ENCODE results near the gene ALK.

ALK gene

DNA sequence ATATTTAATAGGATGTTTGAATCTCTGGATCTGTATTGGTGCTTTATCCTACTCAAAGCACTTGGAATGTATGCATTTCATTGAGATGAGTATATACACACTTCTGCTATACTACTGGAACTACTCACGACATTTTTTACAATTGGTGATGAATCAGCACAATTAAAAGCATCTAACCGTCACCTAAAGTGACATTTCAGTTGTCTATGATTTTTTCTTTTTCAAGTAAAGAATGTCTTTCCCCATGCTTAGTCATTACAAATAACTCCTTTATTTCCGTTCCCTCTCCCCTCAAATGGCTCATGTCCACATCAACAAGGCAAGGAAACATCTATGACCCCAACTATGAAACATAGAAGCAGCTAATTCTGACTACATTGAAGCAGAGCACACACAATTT lies 728.9 kb downstream of the ALK start:
- DNase-seq (ENCODE audit: low read depth): peak; percentile 16
- no peak overlapping the region for H3K4me3 ChIP-seq (ENCODE audit: low read depth, low read length)

DNA sequence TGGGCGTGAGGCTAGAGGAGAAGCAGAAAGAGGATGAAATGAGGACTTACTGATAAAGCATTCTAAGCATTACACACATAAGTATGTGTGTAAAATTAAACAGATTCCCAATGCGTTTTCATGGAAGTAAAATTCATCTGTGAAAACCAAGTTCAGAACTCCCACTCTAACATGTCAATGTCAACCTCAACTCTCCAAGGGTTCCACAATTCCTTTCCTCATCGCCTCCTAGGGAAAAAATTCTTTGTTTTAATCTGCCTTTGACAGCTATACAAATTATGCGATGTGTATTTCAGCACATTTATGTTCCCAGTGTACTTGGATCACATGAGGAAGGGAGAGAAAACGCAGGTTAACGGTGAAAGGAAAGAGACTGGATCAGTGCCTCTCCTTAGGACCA lies 729.6 kb downstream of the ALK start:
- no peak overlapping the region for H3K4me3 ChIP-seq (ENCODE audit: low read depth, low read length)
- no peak for DNase-seq (ENCODE audit: low read depth)

DNA sequence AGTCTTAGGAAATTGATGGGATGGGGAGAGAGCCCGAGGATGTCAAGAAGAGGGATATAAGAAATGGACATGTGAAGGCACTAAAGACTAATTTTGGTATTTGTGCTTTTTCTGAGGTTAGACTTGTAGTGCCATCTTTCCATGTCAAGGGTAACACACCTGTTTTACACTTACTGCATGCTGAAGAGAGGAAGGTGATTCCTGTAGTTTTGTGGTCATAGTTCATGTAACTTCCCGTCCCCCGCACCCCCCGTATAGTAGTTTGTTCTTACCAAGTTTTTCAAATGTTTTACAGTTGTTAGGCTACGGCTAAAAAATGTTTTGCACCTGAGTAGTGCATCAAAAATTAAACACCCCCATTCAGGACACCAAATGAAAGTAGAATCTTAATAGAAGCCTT lies 732.3 kb downstream of the ALK start:
- H3K4me3 ChIP-seq (ENCODE audit: low read depth, low read length): no peak overlapping the region
- no peak for DNase-seq (ENCODE audit: low read depth)

DNA sequence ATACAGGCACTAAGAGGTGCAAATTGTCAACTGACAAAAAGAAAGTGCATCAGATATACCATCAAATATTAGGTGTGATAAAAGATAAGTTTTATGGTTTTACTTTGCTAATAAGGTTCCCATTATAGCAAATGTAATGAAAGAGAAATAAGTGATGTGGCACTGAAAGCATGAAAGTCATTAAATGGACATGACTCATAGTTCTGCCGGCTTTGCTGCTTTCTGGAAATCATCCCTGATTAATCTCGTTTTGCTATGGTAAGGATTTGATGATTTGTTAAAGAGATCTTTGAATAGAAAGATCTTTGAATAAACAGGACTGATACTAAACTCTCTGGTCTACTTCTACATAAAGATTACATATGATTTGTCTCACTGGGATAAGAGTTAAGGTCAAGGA lies 733.5 kb downstream of the ALK start:
- H3K4me3 ChIP-seq (ENCODE audit: low read depth, low read length): no peak overlapping the region
- DNase-seq (ENCODE audit: low read depth): no peak

DNA sequence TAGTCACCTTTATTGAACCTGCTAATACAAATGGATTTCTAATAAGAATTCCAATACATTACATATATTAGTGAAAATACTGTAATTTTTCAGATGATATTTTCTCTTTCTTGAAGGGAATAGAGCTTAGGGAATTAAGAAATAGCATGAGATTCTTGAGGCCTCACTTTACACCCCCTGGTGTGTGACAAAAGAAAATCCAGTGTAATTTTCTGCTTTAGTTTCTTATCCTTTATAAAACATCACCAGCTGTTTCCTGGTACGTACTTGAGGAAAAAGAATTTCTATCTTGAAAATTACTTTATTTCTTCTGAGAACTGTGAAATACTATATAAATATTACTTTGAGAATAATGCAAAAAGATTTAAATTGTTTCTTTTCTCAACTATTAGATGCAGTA lies 734.6 kb downstream of the ALK start:
- no peak overlapping the region for H3K4me3 ChIP-seq (ENCODE audit: low read depth, low read length)
- no peak for DNase-seq (ENCODE audit: low read depth)

DNA sequence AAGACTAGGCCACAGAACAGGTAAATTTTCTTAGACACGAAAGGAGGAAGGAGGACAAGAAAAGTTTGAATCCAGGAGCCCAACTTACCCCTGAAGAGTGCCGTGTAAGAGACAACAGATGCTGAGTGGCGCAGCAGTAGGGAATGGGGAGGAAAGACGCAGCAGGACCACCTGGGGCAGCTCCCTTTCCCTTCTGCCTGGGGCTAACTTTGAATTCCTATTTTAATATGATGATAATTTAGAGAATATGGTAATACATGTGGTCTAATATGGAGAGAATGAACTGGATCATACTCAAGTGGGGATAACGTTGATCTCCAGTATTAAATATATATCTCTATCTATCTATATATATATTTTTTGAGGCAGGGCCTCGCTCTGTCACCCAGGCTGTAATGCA lies 736.9 kb downstream of the ALK start:
- H3K4me3 ChIP-seq (ENCODE audit: low read depth, low read length): no peak overlapping the region
- no peak for DNase-seq (ENCODE audit: low read depth)

DNA sequence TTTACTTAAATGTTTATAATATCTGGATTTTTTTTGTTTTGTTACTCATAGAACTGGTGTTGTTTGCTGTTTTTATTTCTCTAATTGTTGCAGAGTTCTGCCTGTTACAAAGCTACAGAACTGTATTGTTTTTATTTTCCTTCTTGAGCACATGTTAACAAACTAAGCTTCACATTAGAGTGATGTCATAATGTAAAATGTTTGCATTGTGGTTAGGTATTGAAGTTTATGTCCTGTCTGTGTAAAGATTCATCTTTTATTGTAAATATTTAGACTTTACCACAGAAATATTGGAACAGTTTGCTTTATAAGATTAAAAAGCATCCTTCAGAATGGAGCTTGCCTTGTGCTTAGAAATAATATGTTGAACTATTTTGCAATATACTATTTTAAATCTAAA lies 738.5 kb downstream of the ALK start:
- no peak for DNase-seq (ENCODE audit: low read depth)
- H3K4me3 ChIP-seq (ENCODE audit: low read depth, low read length): no peak overlapping the region

DNA sequence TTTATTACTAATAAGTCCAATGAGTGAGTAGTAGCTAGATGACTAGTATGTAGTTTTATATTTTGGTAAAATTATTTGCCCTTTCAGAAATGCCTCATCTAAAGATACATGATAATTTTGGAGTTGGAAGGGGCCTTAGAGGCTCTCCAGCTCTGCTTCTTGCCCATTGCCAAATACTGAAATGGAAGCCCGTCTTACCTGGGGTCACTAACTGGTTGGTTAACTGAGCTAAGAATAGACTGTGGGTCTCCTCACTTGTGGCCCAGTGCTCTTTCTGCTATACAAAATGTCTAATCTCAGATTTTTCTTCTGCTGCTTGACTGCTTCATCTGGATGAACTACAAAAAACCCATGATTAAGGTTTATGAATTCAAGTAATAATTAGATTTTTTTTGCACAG lies 739.1 kb downstream of the ALK start:
- DNase-seq (ENCODE audit: low read depth): no peak

DNA sequence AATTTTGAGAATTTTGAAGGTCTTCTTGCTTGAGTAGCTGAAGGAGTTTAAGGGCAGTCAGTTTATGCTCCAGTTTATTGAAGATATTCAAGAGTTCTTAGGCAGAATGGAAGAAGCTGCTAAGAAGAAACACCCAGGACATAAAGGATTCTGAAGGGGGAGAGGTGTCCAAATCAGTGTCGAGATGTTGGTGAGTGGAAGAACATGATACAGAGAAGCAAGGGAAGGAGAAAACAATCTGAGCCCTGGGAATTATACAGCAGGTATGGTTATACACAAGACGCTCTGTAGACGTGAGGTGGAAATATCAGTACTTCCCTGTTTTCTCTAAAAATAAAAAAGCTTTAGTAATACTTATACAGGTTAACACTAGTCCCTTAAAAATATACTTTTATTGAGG lies 746.0 kb downstream of the ALK start:
- H3K4me3 ChIP-seq (ENCODE audit: low read depth, low read length): no peak overlapping the region
- no peak for DNase-seq (ENCODE audit: low read depth)

More for the DNA sequence above, 739.1 kb downstream of the ALK start:
- no peak overlapping the region for H3K4me3 ChIP-seq (ENCODE audit: low read depth, low read length)

DNA sequence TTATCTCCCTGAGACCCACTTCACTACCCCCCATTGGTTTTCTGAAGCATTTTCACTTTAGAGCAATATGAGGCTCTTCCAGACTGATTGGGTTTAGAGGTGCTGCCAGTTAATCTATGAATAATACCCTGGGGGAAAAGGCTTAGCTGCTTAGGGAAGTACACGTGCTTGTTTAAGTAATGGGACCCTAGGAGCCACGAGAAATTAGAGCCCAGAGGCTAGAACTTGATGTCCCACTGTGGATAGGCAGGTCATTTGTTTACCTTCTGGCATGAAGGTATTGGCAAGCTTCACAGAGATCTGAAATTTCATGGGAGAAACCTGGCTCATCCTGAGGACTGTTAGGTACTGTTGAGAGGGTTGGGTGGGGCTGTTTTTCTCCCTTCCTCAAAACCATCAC lies 746.4 kb downstream of the ALK start:
- no peak for DNase-seq (ENCODE audit: low read depth)
- no peak overlapping the region for H3K4me3 ChIP-seq (ENCODE audit: low read depth, low read length)

DNA sequence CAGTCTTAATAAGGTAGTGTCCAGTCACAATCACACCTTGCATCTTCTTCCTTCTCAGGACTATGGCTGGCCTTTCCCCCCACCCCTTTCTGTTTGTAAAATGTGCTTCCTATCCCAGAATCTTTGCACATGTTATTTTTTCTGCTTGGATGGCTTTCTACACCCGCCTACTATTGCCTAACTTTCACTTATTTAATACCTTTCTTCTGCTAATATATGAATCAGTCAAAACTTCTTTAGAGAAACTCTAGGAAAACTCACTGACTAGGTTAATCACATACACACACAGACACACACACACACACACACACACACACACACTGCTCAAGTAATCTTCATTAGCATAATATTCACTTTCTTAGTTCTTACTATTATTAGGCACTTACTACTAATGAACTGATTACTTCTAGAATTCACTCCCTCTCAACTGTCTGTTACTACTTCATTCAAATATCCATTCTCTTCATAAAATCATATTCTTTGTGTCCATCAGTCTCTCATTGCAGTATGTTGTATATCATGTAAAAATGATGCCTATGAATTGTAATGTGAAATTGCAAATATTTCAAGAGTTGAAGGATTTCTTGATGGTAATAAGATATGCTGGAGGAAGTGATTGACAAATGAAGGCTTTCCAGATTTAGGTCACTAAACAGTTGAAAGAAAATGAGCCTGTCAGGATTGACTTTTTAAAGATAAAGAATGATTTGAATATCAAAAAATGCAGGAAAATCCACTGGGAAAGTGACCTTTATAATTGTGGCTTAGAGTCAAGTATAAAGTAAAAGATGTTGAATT lies 754.9 kb downstream of the ALK start:
- H3K4me3 ChIP-seq (ENCODE audit: low read depth, low read length): no peak overlapping the region
- DNase-seq (ENCODE audit: low read depth): no peak

DNA sequence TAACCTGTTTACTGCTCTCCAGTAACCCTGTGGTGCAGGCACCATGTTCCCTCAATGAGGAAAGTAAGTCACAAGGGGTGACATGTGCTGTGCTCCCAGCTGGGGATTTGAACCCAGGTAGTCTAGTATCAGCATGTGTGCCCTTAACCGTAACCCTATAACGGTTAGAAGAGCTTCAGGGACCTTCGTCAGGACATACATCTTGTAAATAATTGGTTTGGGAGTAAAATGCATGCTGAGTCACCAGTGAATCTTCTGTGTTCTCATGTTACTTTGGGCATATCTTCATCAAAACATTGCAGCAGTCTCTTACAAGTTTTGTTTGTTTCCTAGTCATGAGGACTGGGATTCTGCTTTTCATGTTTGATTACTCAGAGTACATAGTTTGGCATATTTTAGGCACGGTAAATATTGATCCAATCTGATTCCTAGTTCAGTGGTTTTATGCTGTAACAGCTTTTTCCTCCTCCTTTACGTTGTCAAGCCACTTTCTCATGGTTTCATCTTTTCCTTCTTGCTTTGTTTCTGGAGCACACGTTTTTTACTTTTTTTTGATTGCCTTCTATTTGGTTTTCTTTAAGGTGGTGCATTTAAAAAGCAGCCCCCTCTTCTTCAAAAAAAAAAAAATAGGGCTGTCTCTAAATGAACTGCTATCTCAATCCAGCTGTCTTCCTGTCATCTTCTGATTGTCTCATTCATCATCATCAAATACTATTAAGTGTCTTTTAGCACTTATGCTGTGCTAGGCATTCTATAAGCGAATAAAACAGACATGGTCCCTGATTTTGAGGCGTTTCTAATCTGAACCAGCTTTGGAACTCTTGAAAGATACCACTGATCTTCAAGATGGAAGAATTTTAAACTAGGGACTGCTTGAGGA lies 755.8 kb downstream of the ALK start:
- H3K4me3 ChIP-seq (ENCODE audit: low read depth, low read length): no peak overlapping the region
- DNase-seq (ENCODE audit: low read depth): peak; percentile 62

DNA sequence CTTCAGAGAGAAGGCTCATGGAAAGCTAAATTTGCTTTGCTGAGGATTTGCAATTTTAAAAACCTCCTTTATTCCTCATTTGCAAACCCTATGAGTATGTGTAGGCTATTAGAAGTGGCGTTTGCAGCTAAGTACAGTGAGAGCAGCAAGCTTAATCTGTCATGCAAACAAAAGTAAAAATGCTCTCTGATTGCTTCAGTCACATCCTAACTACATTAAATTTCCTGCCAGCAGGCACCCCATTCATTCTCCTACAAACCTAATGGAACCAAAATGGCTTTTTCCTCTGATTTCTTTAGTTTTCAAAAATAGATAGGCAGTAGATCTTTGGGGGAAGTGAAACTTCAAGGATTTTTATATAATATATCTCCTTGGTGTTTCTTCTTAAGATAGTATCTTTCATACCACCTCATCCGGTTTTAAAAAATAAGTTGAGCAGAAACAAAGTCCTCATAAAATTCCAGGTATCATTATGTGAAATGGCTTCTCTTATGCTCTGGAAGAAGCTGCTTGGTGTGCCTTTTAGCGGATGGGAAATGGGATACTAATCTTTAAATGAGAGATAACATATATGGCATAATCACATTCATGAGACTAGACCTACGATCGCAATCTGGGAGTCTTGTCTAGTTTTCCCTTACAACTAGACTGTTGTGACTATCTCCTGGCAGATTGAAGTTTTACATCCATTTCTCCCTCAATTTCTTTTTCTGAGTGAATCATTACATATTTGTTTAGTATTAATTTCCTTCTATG lies 757.1 kb downstream of the ALK start:
- DNase-seq (ENCODE audit: low read depth): no peak
- no peak overlapping the region for H3K4me3 ChIP-seq (ENCODE audit: low read depth, low read length)

DNA sequence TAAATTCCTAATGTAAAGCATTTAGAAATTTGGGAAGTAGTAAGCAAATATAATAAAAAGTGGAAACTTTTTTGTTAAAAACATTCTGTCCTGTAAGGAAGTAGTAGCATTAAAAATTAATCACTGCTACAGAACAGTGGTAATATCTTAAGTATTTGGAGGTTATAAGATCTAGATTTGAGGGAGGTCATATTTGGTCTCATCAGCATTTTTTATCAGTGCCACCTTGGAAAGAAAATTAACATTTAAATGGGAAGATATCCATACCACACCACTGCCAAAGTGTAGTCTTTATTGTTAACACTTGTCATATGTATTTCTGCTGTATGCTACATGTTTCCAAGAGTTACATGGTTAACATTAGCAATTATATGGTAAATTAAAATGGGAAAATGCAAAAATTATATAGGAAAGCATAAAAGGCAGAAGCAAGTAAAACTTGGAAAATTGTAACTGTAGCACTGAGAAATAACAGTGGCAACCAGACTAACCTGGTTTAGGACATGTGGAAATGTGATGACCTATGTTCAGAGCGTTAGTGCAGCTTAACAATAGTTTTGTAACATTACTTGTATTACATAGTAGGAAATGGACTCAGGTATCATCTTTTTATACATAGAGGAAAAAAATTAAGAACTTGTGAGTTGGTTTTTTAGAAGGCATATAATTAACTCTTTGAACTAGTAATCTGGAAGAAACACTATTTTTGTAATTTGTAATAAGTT lies 759.0 kb downstream of the ALK start:
- DNase-seq (ENCODE audit: low read depth): no peak
- H3K4me3 ChIP-seq (ENCODE audit: low read depth, low read length): no peak overlapping the region

DNA sequence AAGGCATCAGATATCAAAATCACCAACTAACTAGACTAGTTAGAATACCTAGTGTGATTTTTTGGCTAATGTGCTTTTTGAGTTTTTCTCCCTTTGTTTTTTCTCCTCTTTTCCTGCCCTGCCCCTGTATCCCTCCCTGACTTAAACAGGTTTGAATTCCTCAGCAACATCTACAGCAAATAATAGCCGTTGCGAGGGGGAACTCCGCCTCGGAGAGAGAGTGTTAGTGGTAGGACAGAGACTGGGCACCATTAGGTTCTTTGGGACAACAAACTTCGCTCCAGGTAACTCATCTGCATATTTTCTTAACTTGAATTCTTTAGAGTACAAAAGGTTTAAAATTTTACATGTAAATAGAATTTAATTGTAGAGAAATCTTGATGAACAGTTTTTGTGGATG lies 761.2 kb downstream of the ALK start:
- DNase-seq (ENCODE audit: low read depth): no peak

DNA sequence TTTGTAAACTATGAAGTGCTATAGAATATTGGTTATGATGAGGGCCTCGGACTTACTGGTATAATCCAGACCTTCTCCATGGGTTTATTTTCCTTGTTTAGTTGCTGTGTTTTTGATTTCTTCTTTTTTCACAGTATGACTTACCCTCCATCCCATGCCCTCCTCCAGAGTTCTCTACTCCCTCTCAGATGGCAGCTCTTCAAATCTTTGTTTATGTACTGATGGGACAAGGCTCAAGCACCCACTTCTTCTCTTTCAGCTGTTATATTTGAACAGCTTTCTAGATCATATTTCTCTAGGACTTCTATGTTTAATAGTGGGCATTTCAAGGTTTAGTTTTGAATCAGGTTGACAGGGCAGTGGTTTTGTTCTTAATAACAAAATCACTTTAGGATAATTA lies 762.3 kb downstream of the ALK start:
- H3K4me3 ChIP-seq (ENCODE audit: low read depth, low read length): no peak overlapping the region
- DNase-seq (ENCODE audit: low read depth): no peak

More for the DNA sequence above, 761.2 kb downstream of the ALK start:
- no peak overlapping the region for H3K4me3 ChIP-seq (ENCODE audit: low read depth, low read length)

DNA sequence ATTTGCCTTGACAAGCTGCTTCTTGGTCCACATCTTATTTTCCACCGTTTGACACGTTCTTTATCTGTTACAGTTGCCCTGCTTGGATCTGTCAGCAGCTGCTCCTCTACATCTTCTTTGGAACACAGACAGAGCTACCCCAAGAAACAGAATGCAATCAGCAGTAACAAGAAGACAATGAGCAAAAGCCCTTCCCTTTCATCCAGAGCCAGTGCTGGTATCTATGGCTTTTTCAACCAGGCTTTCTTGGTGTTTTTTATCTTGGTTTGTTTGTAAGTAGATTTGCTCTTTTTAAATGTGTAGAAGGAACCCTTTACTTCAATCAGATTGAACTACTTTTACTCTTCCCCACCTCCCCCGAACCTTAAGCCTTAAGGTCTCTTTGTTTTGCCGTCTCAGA lies 764.3 kb downstream of the ALK start:
- no peak overlapping the region for H3K4me3 ChIP-seq (ENCODE audit: low read depth, low read length)
- no peak for DNase-seq (ENCODE audit: low read depth)

DNA sequence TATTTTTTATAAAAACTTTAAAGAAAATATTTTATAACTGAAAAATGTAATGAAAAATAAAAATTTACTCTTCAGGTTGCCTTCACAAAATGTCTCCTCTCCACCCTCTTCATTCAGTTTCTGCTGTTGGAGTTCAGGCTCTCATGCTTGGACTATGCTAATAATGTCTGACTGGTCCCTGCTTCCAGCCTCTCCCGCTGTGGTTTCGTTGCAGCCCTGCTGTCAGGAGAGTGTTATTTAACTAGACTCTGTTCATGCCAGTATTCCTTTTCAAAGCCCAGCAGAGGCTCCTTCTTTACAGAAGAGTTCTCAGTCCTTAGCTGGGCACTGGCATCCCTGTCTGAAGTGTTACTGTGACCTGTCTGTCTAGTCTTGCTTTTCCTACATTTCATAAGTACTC lies 765.8 kb downstream of the ALK start:
- no peak overlapping the region for H3K4me3 ChIP-seq (ENCODE audit: low read depth, low read length)
- DNase-seq (ENCODE audit: low read depth): no peak

DNA sequence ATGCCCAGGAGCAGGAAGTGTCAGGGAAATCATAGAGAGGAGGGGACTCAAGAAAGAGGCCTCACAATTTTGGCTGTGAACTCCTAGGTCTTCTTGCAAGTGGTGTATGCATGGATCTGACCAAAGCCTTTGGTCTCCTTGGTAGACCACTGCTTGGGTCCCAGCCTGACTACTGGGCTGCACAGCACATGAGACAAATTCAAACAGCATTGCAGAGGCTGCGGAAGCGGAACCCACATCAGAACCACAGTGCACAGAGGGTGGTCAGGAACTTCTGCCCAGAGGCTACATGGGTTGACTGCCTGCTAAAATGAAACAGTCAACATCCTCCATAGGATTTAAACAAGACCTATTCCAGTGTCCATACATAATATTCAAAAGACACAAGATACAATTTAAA lies 766.8 kb downstream of the ALK start:
- no peak for DNase-seq (ENCODE audit: low read depth)
- no peak overlapping the region for H3K4me3 ChIP-seq (ENCODE audit: low read depth, low read length)

DNA sequence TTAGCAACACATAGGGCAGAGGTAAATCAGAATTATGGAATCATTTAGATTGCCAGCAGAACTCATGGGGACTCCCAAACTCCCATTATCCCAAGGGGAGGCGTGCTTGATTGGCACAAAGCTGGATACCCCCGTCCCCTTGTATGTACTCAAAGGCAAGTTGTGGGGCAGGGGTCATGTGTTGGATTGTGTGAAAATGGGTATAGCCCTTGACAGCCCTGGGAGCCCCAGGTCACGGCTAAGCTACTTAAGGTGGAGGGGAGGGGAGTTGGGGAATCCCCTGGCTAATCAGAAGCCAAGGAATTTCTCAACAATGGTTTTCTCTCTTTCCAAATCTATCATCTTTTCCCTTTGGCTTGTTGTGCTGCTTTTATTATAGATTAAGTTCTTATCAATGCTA lies 773.4 kb downstream of the ALK start:
- no peak overlapping the region for H3K4me3 ChIP-seq (ENCODE audit: low read depth, low read length)
- no peak for DNase-seq (ENCODE audit: low read depth)
